ENCODE data around the gene SSU72. TPM values are rescaled to one million over a fixed set of nuclear protein-coding genes. Genes with fewer than 3 reads are reported as not detected.
A peak's percentile ranks its signal among the peaks of the same experiment; 100 is the strongest.

The SSU72 gene
- total and polyA plus RNA-seq, 2 donors (not counting 3 experiments of a cell fraction or from before 2014, with no cell fraction given): 85.9 to 129 TPM

DNA sequence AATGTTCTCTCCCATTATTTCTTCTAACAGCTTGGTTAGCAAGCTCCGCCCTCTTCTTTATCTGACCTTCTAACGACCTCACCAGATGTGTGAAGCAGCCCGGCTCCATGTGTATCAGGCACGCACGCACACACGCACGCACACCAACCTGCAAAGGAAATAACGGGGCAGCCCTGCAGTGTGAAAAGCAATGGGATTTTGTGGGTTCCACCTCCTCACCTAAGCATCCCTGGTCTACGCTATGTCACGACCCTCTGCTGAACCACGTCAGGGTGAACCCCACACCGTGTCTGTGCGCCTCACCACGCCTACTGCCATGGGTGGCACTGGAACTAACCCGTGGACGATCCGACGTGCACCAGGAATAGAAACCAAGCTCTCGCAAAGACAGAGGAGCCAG, 10.4 kb downstream of the SSU72 start:
- no peak overlapping the region for H2AFZ ChIP-seq (ENCODE audit: low read depth, low read length)
- H3K79me2 ChIP-seq (ENCODE audit: control insufficient read depth, insufficient read depth, low read length): peaks cover 68% of the 10 kb centered on the region
- peaks cover 16 to 30% of the 10 kb centered on the region in 2 experiments for H3K36me3 ChIP-seq (ENCODE audit: control insufficient read depth in 2 of 2, extremely low read depth in 1 of 2, insufficient read depth in 2 of 2, low read length in 2 of 2)
- no peak overlapping the region for H3K4me3 ChIP-seq (replicated peaks in 1 of 3; ENCODE audit: insufficient read depth in 1 of 3, low read depth in 1 of 3, low read length in 3 of 3)
- TF ChIP-seq MAX (IDR thresholded peaks at IDR 0.05; ENCODE audit: insufficient read depth, insufficient read length): no peak
- no peak for TF ChIP-seq POLR2A (IDR thresholded peaks at IDR 0.05; ENCODE audit: low read depth, low read length)
- no peak for TF ChIP-seq FOS (IDR thresholded peaks at IDR 0.05; ENCODE audit: borderline replicate concordance, insufficient read depth, low read length)
- TF ChIP-seq CTCF (IDR thresholded peaks at IDR 0.05; ENCODE audit: extremely low read depth in 1 of 2, insufficient read depth in 1 of 2, low read depth in 1 of 2, low read length in 2 of 2): no peak
- TF ChIP-seq POLR2AphosphoS5 (IDR thresholded peaks at IDR 0.05; ENCODE audit: insufficient read depth, low read depth, low read length): no peak
- no peak for TF ChIP-seq EZH2 (IDR thresholded peaks at IDR 0.05; ENCODE audit: borderline replicate concordance, low read depth, low read length, severe bottlenecking)
- no peak for TF ChIP-seq MYC (IDR thresholded peaks at IDR 0.05; ENCODE audit: low read depth, low read length)
- no peak for TF ChIP-seq GATA2 (IDR thresholded peaks at IDR 0.05; ENCODE audit: insufficient read depth, insufficient read length, low read depth, low read length)
- TF ChIP-seq JUN (IDR thresholded peaks at IDR 0.05; ENCODE audit: borderline replicate concordance, insufficient read depth, insufficient read length, low read depth): no peak
- dilution Hi-C loops (cut with MboI; ENCODE audit: extremely low pct_ligation_motif_present, low sequenced_read_pairs) (no loop called here), intact Hi-C loops (cut with micrococcal nuclease) (no loop called here)
- FAIRE-seq: no peak
- no peaks in the 10 kb centered on the region for H3K9me1 ChIP-seq (replicated peaks; ENCODE audit: control insufficient read depth, extremely low read depth, insufficient read depth, low read length)
- H4K20me1 ChIP-seq (replicated peaks; ENCODE audit: control insufficient read depth, extremely low read depth, insufficient read depth, low read length): peaks cover 4% of the 10 kb centered on the region
- BruUV-seq (replicated peaks): TSS peak; percentile 3
- CTCF ChIA-PET: no interaction called here
- no peak overlapping the region for H3K27ac ChIP-seq (ENCODE audit: insufficient read depth, low read depth, low read length)
- H3K27me3 ChIP-seq (ENCODE audit: control insufficient read depth in 2 of 2, insufficient read depth in 2 of 2, low read length in 2 of 2): no peaks in the 10 kb centered on the region
- peaks cover 11% of the 10 kb centered on the region for H3K4me1 ChIP-seq (ENCODE audit: control insufficient read depth, extremely low read depth, insufficient read depth, low read length)
- H3K4me2 ChIP-seq (ENCODE audit: insufficient read depth, low read length): no peak overlapping the region
- no peak overlapping the region for H3K9ac ChIP-seq (replicated peaks; ENCODE audit: extremely low read depth, insufficient read depth, low read length)
- no peaks in the 10 kb centered on the region for H3K9me3 ChIP-seq (replicated peaks; ENCODE audit: control insufficient read depth, insufficient read depth, low read length)
- no peak for DNase-seq (ENCODE audit: low read depth, low spot score)
- POLR2A ChIA-PET: no interaction called here
